GM21737 (cell line): ENCODE data around the gene ARID3B.

Experiments
- ATAC-seq: cut with Tn5 transposase; IDR thresholded peaks from one replicate; pipeline ENCODE4 v1.9.1; 2021; ENCODE audit warnings: mild to moderate bottlenecking, moderate library complexity; ENCODE audit not compliant: unreplicated experiment

ARID3B gene

DNA sequence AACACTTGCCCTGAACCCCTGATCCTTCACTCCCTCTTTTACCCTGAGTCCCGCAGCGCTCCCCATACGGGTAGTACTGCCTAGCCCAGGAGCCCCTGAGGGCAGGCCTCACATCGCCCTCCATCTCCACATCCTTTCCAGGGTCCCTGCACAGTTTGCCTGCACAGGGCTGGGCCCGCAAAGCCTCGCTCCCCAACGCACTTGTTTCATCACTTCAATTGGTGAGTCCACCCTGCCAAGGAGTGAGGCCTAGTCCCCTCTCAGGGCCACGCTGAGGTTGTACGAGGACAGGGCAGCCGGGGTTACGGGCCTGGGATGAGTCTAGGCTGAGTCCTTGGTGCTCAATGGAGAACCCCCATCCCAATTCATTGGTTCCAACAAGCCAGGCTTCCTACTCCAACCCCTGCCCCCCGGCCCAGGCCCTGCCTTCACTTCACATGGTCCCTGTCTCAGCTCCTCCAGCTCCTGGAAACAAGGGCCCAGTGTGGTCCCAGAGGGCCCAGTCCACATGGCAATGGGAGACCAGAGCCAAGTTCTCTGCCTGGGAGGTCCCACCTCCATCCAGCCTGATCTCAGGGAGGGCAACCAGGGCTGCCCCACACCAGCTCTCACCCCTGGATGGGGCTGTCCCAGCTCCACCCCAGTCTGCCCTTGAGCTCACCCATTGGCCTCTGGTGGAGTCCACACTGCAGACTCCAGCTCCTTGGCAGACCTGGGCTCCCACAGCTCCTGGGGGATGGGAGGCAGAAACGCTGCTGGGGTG is 62.2 kb downstream of the ARID3B start:
- ATAC-seq = no peak

- no peak for ATAC-seq
Observed at GRCh38 chr15:74603789-74604705, 63.0 kb downstream of the ARID3B start.

DNA sequence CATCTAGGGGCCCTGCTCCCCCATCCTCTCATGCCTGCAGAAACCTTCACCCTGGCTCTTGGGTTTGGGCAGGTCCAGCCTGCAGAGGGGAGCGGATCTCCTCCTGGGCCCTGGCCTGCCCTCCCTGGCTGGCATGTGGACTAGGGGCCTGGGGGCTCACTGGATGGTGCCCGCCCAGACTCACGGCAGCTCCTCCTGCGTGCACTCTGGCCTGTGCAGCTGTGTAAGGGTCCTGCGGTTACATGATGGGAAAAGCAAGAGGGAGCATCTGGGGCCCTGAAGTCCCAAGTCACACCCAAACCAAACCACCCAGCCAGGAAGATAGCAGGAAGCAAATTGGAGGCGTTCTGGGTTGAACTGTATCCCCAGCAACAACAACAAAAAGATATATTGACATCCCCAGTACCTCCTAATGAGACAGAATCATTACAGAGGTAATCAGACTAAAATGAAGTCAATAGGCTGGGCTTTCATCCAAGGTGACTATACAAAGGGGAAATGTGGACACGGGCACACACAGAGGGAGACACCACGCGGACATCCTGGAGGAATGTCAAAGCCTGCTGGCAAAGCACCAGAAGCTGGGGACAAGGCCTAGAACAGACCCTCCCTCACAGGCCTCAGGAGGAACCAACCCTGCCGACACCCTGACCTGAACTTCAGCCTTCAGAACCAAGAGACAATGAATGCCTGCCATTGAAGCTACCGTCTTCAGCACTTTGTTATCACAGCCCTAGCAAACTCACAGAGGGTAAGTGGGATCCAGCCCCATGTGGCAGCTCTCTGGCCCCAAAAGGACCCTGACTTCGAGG is 64.2 kb downstream of the ARID3B start:
- no peak for ATAC-seq

GRCh38 chr15:74605795-74606150 is 64.8 kb downstream of the ARID3B start:
- ATAC-seq = no peak

DNA sequence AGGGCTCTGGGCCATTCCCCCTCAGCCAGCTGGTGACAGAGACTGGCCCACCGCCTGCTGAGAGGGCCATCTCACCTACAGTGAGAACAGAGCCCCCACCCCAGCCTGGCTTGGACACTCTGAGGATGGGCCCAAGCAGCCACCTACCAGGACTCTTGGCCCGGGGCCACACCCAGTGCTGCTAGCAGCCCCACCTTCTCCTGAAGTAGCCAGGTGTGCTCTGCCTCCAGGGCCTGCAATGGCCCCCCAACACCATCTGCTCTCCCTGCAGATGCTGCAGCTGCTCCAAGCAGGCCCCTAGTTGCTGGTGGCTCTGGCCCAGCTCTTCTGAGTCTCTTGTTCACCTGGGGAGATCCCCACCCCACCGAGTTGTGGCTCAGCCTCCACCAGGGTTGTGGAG is 67.8 kb downstream of the ARID3B start:
- ATAC-seq = no peak

GRCh38 chr15:74609938-74610301 is 68.9 kb downstream of the ARID3B start:
- no peak for ATAC-seq

DNA sequence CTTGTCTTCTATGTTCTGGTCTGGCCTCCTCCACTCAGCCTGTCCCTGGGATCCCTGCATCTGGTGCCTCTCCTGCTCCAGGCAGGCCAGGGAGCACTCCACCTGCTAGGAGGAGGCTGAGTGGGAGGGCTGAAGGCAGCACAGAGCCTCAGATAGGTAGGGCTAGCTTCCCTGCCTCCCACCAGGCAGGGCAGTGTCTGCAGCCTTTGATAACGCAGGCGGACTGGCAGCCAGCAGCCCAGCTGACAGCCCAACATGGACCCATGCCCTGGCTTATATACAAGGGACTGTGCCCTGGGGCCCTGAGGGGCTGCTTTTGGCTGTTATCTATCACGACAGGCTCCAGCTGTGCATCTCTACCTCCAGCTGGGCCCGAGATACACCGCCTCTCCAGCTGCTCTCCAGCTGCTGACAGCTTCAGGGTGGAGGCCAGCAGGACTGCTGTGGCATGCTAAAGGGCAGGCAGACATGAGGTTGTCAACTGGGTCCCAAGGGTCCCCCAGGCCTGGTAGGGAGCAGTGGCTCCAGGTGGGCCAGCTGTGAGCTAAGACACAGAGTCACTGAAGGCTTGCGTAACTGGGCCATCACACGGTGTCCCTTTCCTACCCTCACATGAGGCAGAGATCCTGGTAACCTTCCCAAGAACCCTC is 69.4 kb downstream of the ARID3B start:
- no peak for ATAC-seq

GRCh38 chr15:74611341-74611740 is 70.3 kb downstream of the ARID3B start:
- no peak for ATAC-seq

DNA sequence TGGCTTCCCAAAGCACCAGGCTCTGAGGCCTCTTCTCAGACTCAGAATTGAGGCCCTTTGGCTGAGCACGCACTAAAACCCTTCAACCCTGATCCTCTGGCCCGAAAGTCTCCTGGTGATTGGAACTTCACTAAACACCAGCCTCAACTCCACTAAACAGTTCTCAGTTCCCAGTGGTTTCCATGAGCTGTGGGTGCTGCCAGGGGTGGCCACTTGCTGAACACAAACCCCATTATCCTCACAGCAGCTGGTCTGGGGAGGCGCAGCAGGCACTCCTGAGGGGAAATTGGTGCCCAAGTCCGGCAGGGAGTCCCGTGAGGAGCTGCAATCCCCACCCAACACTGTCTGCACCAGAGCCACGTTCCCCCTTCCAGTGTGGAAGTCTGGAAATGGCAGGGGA is 70.8 kb downstream of the ARID3B start:
- ATAC-seq = no peak

DNA sequence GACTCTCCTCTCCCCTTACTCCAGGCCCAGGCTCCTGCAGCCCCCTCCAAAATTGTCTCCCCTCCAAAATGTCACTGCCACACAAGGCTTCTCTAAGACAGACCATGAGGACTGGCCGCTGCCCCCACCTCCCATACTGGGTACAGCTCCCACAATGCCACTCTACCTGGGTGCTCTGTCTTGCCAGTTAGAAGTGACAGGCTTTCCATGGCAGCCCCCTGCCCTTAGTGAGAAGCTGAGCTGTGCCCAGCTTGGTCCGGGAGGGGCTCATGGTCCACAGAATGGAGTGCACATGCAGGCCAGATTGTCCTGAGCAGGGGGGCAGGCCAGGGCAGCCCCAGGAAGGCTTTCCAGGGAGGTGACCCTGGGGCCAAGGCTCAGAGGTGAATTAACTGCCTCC is 71.7 kb downstream of the ARID3B start:
- no peak for ATAC-seq

GRCh38 chr15:74613089-74613952 is 72.3 kb downstream of the ARID3B start:
- no peak for ATAC-seq

GRCh38 chr15:74613953-74614743 is 73.1 kb downstream of the ARID3B start:
- no peak for ATAC-seq

DNA sequence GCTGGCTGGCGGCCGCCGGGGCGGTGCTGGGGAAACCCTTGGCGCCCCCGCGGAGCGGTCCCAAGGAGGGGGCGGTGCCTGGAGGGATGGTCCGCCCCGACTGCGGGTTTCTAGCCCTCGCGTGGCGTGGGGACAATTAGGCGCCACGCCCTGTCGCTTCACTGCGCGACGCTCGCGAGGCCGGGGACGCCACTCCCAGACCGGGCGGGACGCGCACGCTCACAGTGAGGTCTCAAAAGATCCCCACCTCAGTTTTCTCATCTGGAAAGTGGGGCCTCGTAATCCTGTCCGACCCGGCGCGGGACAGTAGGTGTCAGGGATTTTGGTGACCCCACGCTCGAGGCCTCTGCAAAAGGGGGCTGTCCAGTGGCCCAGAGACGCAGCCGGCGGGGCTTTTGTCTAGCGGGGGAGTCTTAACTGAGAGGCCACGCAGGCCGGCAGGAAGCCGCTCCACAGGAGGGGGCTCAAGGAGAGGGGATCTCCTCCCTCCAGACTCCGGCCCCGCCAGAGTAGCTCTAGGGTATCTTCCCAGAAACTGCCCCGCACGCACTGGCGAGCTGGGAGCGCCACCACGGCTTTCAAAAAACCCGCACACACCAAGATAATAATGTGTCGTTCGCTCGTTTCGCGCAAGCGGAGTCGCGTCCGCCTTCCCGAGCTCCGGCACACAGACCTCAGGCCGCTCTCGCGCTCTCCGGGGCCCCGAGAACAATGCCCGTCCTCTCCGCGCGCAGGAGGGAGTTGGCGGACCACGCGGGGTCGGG is 73.9 kb downstream of the ARID3B start:
- peak; percentile 46 for ATAC-seq

- peak; percentile 80 for ATAC-seq
Observed at GRCh38 chr15:74615508-74616365, 74.7 kb downstream of the ARID3B start, which contains the start of gene CLK3. Gene CLK3, plus strand, starts transcription at chr15:74615836. Its CDS starts 3,361 bp downstream, at chr15:74619197.

DNA sequence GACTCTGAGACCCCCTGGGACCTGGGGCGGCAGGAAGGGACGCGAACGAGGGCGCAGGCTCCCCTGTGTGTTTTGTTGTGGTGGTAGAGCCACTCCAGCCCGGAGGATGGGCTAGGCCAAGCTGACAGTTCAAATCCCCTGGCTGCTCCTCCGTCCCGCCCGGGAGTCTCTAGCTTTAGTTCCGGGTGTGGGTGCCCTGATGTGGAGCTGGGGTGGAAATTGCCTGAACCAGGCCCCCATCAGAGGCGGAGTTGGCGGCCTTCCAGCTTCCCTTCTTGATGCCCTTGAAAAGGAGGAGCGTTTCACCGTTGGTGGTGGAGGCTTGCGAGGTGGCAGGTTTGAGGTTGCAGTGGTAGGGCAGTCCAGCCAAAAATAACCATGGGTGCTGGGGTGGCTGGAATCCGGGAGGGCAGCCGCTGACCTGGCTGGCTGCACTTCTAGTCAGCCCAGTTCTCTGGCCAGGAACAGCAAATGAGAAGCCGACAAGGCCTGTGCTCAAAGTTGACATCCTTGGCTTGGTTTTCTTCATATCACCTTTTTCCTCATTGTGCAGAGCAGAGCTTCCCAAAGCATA is 75.4 kb downstream of the ARID3B start:
- no peak for ATAC-seq

- no peak for ATAC-seq
Observed at GRCh38 chr15:74616996-74617395, 76.0 kb downstream of the ARID3B start.
